ENCODE data around the gene DDX59.
"Not testable (repeated sequence)": the region's sequence is repeated elsewhere in the genome, so short reads cannot be mapped to it uniquely, and the experiment has no call there.

The DDX59 gene

DNA sequence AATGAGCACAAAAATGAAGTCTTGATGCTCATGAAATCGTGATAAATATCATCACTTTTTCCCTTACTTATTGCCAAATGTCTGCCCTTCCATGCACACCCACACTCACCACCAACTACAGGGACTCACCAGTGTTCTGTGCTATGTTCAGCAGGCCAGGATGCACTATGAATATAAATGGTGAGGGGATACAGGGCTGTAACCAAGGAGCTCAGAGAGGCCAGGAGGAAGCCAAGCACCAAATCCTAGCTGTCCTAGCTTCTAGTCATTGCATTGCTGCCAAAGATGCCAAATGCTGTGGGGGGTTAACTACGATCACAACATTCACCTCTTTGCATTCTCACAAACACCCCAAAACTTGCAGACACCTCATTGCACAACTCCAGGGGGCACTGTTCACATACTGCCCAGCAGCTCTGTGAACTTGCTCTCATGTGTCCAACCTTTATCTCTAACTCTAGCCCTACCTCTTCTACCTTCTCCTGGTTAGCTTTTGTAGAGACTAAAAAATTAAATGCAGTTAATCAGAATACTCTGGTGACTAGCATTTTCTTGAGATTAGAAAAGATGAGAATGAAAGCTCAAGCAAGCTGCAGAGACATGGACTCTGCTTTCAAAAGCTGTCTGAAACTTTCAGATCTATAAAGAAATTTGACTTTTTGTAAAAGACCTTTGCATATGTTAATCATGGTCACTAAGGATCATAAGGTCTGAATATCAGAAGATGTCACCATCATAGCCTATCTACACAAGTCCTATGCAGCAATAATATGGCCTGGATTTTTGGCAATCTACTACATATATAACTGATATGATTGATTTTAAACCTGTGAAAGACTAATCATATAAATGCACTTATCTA lies 35.2 kb downstream of the DDX59 start:
- in situ Hi-C loops (cut with HindIII; ENCODE audit: low sequenced_read_pairs) = no loop called here

DNA sequence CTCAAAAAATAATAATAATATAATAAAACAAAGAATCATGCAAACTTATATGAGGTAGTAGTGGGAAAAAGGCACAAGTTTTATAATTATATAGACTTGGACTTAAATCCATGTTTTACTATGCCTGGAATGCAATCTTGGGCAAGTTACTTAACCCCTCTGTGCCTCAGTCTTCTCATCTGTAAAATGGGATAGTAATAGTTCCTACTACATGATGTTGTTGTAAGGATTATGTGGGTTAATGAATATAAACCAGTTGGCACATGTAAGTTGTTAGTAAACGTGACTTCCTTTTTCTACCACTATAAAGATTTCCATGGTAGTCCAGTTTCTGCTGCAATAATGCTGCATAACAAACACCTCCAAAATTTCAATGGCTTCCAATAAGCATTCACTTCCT lies 38.3 kb downstream of the DDX59 start:
- in situ Hi-C loops (cut with HindIII; ENCODE audit: low sequenced_read_pairs) = no loop called here

DNA sequence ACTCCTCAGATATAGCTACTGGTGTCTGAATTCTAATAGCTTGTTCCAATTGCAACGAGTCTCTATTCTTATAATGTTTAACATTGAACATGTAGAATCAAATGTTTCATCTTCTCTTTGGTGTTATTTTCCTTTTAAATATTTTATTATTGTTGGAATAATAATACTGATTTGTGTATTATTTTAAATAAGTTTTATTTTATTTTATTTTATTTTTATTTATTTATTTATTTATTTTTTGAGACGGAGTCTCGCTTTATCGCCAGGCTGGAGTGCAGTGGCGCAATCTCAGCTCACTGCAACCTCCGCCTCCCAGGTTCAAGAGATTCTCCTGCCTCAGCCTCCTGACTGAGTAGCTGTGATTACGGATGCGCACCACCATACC lies 39.2 kb downstream of the DDX59 start:
- in situ Hi-C loops (cut with HindIII; ENCODE audit: low sequenced_read_pairs) = not testable (repeated sequence)

DNA sequence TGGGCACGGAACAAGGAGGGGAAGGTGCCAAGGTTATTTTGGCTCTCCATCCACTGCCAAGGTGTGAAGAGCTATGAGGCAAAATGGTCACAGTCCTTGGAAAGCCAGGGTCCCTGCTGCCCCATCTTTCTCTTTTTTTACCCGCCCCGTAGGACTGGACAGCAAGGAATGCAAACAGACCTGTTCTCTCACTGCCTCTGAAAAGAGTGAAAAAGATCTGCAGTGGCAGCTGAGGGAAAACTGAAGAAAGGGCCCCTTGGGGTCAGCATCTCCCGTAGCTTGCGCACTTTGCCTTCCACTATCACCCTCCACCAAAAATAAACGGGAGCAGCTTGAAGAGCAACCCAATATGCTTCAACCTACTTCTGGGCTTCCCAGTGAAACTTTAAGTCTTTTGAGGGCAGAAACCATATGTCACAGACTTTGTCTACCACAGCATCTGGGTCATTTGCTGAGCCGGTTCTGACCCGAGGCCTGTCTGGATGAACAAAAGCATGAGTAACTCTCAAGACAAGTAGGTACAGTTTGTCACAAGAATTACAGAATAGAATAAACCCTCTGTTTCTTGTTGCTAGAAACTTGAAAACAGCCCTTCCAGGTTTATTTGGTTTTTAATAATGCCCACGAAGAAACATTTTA lies 39.7 kb downstream of the DDX59 start:
- in situ Hi-C loops (cut with HindIII; ENCODE audit: low sequenced_read_pairs) = no loop called here

DNA sequence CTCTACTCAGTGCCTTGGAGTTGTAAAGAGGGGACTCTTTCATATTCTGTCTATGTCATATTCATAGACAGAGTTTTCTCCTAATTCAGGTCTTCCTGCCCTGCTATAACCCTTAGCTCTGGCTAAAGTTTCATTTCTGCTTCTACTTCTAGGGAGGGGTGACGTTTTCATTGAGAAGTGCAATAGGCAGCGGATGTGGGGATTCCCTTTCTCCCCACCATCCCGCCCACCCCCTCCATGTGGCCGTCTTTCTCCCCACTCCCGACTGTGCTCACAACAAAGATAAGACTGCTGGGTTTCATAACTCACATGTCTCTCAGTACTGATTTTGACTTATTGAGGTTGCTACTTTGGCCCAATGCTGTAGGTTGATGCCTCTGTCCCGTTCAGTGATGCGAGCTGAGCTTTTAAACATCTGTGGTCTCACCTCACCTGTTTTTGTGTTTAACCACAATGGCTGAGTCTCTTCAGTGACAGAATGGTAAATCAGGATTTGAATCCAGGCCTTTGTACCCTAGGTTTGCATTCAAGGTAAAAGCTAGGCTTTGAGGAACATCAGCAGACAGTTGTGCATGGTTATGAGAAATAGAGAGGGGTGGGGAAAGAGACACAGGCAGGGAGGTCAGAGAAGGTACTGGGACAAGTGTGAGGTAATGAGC lies 41.4 kb downstream of the DDX59 start:
- in situ Hi-C loops (cut with HindIII; ENCODE audit: low sequenced_read_pairs) = no loop called here

DNA sequence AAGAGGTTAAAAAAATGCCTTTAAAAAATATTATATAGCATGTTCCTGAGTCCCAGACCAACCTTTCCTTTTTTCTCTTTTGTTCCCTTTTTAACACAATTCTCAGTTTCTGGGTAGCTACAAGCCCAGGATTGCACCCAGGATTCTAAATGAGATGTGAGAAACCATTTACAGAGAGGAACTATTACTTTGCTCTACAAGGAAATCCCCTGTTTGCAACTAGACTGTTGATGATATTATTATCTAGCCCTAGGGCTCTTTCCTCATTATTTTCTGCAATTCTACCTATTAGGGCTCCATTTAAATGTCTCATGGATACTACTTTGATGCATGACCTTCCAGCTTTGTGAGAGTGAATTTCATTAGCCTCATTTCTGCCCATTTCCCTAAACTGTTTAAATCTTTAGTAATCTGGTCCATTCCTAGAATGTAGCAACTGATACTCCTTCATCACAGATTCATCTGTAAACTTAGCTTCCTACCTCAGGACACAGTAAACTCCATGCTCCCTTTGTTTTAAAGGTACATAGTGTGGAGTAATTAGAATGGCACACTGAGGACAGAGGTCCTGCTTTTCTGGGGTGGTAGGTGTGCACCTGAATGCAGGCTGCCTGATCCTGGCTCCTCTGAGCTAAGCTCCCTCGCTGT lies 42.0 kb downstream of the DDX59 start:
- in situ Hi-C loops (cut with HindIII; ENCODE audit: low sequenced_read_pairs) = no loop called here

DNA sequence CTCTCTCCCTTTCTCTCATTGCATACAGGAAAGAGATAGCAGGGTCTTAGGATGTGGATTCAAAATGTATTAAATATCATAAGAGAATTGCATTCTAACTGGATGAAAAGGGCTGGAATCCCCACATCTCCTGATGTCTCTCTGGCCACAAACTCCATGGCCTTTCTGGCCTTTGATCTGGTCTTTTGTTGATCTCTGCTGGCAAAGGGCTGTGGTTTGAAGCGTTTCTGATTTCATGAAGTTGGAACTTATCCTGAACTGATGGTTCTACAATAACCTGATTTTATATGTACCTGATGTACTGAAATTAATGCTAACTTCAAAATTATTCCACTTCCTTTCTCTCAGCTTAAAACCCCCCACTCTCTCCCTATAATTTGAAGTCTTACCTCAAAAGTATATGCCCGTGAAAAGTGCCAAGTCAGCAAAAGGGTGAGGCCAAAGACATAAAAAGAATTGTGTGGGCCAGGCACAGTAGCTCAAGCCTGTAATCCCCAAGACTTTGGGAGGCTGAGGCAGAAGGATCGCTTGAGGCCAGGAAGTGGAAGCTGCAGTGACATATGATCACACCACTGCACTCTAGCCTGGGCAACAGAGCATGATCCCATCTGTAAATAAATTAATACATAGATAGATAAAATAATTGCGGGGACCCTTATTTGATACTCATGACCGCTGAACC lies 42.7 kb downstream of the DDX59 start:
- in situ Hi-C loops (cut with HindIII; ENCODE audit: low sequenced_read_pairs) = no loop called here

DNA sequence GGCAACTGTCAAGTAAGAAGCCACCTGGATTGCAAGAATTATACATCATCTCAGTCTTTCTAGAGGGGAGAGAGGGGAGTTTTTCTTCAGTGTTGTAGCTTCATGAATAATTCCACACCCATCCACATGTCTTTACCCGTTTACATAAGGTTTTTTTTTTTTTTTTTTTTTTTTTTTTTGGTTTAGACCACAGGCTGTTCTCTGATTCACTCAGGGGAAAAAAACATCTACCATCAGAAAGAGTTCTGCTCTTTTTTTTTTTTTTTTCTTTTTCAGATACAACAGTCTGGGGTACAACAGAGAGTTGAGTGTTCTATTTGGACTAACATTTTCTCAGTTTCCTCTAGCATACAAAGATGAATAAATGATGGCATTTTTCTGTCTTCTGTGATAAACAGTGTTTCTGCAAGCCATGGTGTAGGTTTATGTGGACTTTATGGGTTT lies 44.3 kb downstream of the DDX59 start:
- in situ Hi-C loops (cut with HindIII; ENCODE audit: low sequenced_read_pairs) = no loop called here

DNA sequence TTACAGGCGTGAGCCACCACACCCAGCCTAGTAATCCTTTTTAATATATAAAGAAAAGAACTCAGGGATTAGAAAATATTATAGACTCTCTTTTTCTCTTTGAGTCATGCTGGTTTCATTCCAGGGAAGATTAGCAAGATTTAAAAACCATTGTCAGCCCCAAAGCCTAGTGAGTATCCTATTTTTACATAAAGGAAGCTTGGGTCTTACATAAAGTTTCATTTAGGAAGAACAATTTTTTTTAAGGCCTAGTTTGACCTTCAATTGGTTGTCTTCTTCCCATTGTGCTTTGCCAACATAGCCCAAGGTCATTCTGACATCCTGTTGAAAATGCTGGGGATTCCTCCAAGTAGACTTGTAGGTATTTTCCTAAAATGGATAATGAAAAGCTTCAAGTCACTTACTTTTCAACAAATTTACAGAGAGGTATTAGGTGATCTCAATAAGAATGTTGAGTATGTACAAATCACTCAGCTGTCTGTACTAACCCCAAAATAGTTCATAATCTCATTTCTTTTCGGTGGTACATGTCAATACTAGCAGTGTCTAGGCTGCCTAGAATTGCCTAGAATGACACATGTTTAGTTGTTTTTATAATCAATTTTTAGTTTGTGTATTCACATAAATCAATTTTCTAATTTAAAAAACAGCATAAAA lies 44.9 kb downstream of the DDX59 start:
- in situ Hi-C loops (cut with HindIII; ENCODE audit: low sequenced_read_pairs) = loop anchor here (5.0 kb wide), 2 partner anchors 47 to 172 kb away; no protein-coding TSS in a partner anchor

DNA sequence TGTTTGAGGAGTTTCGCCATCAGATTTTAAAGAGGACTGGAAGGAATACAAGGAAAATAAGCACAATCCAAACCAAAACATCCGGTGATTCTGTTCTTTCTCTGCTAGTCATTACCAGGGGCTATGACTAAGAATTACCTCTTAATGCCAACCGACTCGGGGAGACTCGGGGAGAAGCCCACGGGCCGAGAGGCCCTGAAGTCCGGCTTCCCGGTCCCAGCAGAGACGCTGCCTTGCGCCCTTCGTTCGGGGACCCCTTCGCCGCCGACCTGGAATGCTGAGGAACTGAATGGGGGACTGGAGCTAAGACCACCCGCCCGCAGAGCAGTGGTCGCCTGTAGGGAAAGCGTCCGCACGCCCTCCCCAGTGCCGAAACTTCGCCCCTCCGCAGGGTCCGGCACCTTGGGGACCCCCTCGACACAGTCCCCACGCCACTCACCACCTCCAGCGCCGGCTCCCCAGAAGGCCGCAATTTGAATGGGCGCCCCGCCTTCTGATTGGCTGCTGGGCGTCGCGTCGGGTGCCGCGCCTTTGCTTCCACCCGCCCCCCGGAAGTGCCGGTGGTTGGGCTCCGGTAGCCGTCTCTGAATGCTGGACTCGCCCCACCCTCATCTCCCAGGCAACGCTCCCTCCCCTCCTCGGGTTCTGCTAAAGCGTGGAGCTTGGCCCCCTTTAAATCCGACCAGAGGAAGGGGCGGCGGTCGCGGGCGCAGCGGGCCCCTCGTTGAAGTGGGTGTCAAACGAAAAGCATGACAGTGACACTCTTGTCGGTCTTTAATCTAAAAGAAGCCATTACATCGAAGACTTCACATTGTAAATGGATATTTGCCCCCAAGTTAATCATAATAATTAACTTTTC lies 49.2 kb downstream of the DDX59 start, which contains the start of gene KIF14:
Gene KIF14, minus strand, starts transcription at position 479 of the 859 bp plus-strand sequence. CDS start 2,028 bp downstream, outside the sequence.
- in situ Hi-C loops (cut with HindIII; ENCODE audit: low sequenced_read_pairs) = loop anchor here (5.0 kb wide), 2 partner anchors 52 to 177 kb away; no protein-coding TSS in a partner anchor

DNA sequence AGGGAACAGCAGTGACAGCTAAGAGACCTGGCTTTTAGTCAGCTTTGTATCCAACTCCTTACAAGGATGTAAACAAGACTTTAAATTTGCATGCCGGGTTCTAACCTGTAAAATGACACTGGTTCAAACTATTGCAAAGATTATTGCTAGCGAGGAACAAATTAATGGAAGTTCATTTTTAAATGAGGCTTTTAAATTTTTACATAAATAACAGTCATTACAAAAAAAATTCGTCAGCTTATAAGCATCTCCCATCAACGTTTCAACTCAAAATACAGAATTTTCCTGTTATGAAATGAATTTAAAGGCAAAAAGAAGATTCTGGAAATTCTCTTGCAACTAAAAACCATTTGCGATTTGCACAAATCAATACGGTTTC lies 49.8 kb downstream of the DDX59 start:
- in situ Hi-C loops (cut with HindIII; ENCODE audit: low sequenced_read_pairs) = loop anchor here (5.0 kb wide), 2 partner anchors 52 to 177 kb away; no protein-coding TSS in a partner anchor

DNA sequence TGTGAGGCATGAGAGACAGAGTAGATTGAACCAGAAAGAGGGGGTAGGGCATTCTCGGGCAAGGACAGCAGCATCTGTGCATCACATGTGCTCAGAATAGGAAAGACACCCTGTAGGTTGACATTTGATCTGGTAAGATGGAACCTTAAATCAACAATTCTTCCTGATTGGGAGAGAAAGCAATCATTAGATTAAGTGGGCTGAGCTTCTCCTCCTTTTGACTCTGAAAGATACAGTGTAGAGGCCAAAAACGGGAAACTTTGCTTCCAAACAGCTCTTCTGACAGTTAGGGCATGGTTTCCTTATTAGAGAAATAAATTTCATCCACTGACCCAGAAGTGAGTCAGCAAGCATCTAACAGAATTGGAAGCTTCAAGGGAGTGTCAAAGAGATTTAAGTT lies 58.9 kb downstream of the DDX59 start:
- in situ Hi-C loops (cut with HindIII; ENCODE audit: low sequenced_read_pairs) = no loop called here

DNA sequence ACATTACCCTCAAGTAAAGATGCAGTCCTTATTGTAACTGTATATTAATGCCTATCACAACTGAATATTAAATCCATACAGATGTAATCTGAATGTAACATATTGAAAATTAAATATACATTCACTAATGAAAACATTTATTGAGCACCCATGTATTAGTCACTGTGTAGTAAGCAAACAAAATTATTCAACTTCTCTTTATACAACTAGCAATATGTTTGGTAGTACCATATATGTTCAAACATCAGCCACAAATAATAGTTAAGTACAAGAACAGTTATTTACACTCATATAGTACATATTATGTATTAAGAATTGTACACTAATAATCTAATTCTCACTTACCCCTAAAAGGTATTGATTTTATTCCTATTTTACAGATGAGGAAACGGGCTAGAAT lies 67.1 kb downstream of the DDX59 start:
- in situ Hi-C loops (cut with HindIII; ENCODE audit: low sequenced_read_pairs) = no loop called here
